Ishikawa (cell line): ENCODE data around the gene SCARF2.

Source experiments
- CEBPB ChIP-seq: IDR thresholded peaks from 2 replicates; pipeline ENCODE4 v1.6.1; 2012
- EP300 ChIP-seq: IDR thresholded peaks from 2 replicates; pipeline ENCODE4 v1.6.1; 2012; ENCODE audit warnings: borderline replicate concordance
- FOXM1 ChIP-seq: IDR thresholded peaks from 2 replicates; pipeline ENCODE4 v1.6.1; 2012; ENCODE audit warnings: low read depth, borderline replicate concordance
- MAX ChIP-seq: IDR thresholded peaks from 2 replicates; pipeline ENCODE4 v1.6.1; 2012
- NFIC ChIP-seq: IDR thresholded peaks from 2 replicates; pipeline ENCODE4 v1.6.1; 2012
- RAD21 ChIP-seq: IDR thresholded peaks from 2 replicates; pipeline ENCODE4 v1.6.1; 2012; ENCODE audit warnings: low read depth
- REST ChIP-seq: IDR thresholded peaks from 2 replicates; pipeline ENCODE4 v1.6.1; 2012; ENCODE audit warnings: low read depth, mild to moderate bottlenecking
- TAF1 ChIP-seq: IDR thresholded peaks from 2 replicates; pipeline ENCODE4 v1.6.1; 2012; ENCODE audit warnings: low read depth, mild to moderate bottlenecking
- TCF12 ChIP-seq: IDR thresholded peaks from 2 replicates; pipeline ENCODE4 v1.6.1; 2012; ENCODE audit warnings: low read depth
- TEAD4 ChIP-seq: IDR thresholded peaks from 2 replicates; pipeline ENCODE4 v1.6.1; 2012
- YY1 ChIP-seq: IDR thresholded peaks from 2 replicates; pipeline ENCODE4 v1.6.1; 2012; ENCODE audit warnings: low read depth

GRCh38 chr22:20456064-20456721 lies 18.6 kb upstream of the SCARF2 start:
- TF ChIP-seq YY1: no peak
- no peak for TF ChIP-seq MAX
- no peak for TF ChIP-seq NFIC
- no peak for TF ChIP-seq EP300
- no peak for TF ChIP-seq FOXM1
- peak; percentile 94 for TF ChIP-seq RAD21
- no peak for TF ChIP-seq TCF12
- TF ChIP-seq REST: no peak
- TF ChIP-seq TAF1: no peak
- no peak for TF ChIP-seq CEBPB
- no peak for TF ChIP-seq TEAD4
